Neural progenitor cell (in vitro differentiated cells): ENCODE data around the gene FILIP1.

Source experiments
- CTCF ChIP-seq: fragments of 200-600 bp; sonication (generic); IDR thresholded peaks from 2 replicates; pipeline ENCODE4 v1.5.1; 2017; ENCODE audit warnings: antibody characterized with exemption, mild to moderate bottlenecking
- EZH2 ChIP-seq: fragments of 200-600 bp; sonication (generic); IDR thresholded peaks from 2 replicates; pipeline ENCODE4 v1.6.1; 2017; ENCODE audit warnings: antibody characterized with exemption, mild to moderate bottlenecking, moderate library complexity

GRCh38 chr6:75409928-75410327, 83.7 kb downstream of the FILIP1 start:
- TF ChIP-seq EZH2 (no peak), CTCF (no peak)
